AG04449 (cell line): ENCODE data around the gene DSE.

Experiments used
- CTCF ChIA-PET: fragments of 350-600 bp; formaldehyde crosslinking; extraction: SDS; loops from one replicate; lab custom pipeline; 2021; ENCODE audit warnings: antibody characterized with exemption; lab: Yijun Ruan, JAX
- POLR2A ChIA-PET: fragments of 400-600, 350-600 bp; formaldehyde crosslinking; extraction: SDS; loops from one replicate; lab custom pipeline; 2020; ENCODE audit warnings: antibody characterized with exemption, inconsistent platforms; lab: Yijun Ruan, JAX
- DNase-seq: peaks from one replicate; pipeline ENCODE4 v3.0.0-alpha.2; 2010; ENCODE audit warnings: low read depth, low spot score
- H3K4me3 ChIP-seq: 2 replicates; pipeline ENCODE4 v1.5.1; 2011; ENCODE audit warnings: low read depth, mild to moderate bottlenecking, control low read depth, low read length
- TF ChIP-seq, protein P1 (sequence below): IDR thresholded peaks from one replicate; pipeline ENCODE4 v1.5.1; 2011; ENCODE audit warnings: mild to moderate bottlenecking, moderate library complexity, low read length, control low read depth, inconsistent platforms; ENCODE audit not compliant: insufficient read depth; ENCODE audit errors: missing control alignments

Gene DSE

DNA sequence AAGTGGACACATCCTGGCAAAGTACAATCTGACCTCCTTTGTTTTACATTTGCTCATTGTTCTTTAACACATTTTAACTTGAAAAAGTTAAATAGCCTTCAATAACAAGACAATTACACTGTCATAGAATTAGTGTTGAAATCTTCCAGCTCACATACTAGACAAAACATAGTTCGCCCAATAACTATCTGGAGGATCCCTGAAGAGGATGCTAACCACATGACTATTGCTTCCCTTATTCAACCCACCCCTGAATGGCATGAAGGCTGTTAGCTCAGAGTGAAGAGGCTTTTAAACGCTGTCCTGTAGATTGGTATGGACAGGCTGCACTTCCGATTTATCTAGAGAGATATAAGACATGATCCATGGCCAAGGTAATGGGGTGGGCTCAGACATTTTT is 15.0 kb upstream of the DSE start:
- ChIA-PET CTCF (interaction anchor here (0.8 to 1.3 kb wide), 8 partner anchors 14 to 205 kb away, joined by 3 to 5 read pairs (median 4); partner anchors contain the start of gene CALHM5), POLR2A (interaction anchor here (0.5 to 0.7 kb wide), 2 partner anchors 15 to 16 kb away, joined by 3 to 4 read pairs; partner anchors contain the start of gene DSE)
- DNase-seq = no peak
- H3K4me3 ChIP-seq = no peak overlapping the region
- TF ChIP-seq, protein P1, sequence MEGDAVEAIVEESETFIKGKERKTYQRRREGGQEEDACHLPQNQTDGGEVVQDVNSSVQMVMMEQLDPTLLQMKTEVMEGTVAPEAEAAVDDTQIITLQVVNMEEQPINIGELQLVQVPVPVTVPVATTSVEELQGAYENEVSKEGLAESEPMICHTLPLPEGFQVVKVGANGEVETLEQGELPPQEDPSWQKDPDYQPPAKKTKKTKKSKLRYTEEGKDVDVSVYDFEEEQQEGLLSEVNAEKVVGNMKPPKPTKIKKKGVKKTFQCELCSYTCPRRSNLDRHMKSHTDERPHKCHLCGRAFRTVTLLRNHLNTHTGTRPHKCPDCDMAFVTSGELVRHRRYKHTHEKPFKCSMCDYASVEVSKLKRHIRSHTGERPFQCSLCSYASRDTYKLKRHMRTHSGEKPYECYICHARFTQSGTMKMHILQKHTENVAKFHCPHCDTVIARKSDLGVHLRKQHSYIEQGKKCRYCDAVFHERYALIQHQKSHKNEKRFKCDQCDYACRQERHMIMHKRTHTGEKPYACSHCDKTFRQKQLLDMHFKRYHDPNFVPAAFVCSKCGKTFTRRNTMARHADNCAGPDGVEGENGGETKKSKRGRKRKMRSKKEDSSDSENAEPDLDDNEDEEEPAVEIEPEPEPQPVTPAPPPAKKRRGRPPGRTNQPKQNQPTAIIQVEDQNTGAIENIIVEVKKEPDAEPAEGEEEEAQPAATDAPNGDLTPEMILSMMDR = no peak

GRCh38 chr6:116359131-116359530 is 11.6 kb upstream of the DSE start:
- ChIA-PET POLR2A (no interaction called here), CTCF (no interaction called here)
- no peak for DNase-seq
- TF ChIP-seq, protein P1 = no peak
- H3K4me3 ChIP-seq = no peak overlapping the region

- no peak for DNase-seq
- POLR2A ChIA-PET = no interaction called here
- TF ChIP-seq, protein P1 = no peak
- H3K4me3 ChIP-seq = no peak overlapping the region
- CTCF ChIA-PET = interaction anchor here (1.0 kb wide), 1 partner anchor 12 kb away, joined by 3 read pairs; no protein-coding TSS in a partner anchor
Measured at GRCh38 chr6:116359835-116360234, 10.9 kb upstream of the DSE start.

- H3K4me3 ChIP-seq = no peak overlapping the region
- no peak for DNase-seq
- ChIA-PET POLR2A (interaction anchor here (1.6 kb wide), 1 partner anchor 8 kb away, joined by 5 read pairs; the partner anchor contains the start of gene DSE), CTCF (interaction anchor here (0.6 to 2.1 kb wide), 3 partner anchors 11 to 149 kb away, joined by 3 to 13 read pairs (median 4); partner anchors contain the start of gene CALHM5)
- TF ChIP-seq, protein P1 = no peak
Measured at GRCh38 chr6:116362276-116362675, 8.5 kb upstream of the DSE start.

GRCh38 chr6:116363759-116364158 is 7.0 kb upstream of the DSE start:
- DNase-seq = no peak
- ChIA-PET POLR2A (no interaction called here), CTCF (interaction anchor here (1.0 kb wide), 1 partner anchor 76 kb away, joined by 3 read pairs; no protein-coding TSS in a partner anchor)
- TF ChIP-seq, protein P1 = no peak
- no peak overlapping the region for H3K4me3 ChIP-seq

DNA sequence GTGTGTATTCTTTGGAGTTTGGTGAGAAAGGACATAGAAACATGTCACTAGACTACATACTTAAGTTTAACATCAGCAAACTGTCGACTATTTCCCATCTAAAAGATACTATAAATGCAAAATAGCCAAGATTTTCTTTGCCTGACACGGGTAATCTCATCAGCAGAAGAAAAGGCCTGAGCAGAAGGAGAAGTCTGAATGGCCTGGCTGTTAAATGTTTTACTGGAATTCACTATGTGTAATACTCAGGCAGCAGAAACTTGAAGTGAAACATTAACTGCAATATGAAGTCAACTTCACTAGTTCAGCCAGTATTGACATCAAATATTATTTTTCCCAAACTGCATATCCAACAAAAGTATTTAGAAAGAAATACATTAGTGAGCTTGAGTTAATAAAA is 6.4 kb upstream of the DSE start:
- no peak for DNase-seq
- CTCF ChIA-PET = no interaction called here

More for the DNA sequence above, 6.4 kb upstream of the DSE start:
- no peak overlapping the region for H3K4me3 ChIP-seq
- POLR2A ChIA-PET = no interaction called here
- TF ChIP-seq, protein P1 = no peak
